ENCODE data around the gene ZBTB7C.

ZBTB7C gene

DNA sequence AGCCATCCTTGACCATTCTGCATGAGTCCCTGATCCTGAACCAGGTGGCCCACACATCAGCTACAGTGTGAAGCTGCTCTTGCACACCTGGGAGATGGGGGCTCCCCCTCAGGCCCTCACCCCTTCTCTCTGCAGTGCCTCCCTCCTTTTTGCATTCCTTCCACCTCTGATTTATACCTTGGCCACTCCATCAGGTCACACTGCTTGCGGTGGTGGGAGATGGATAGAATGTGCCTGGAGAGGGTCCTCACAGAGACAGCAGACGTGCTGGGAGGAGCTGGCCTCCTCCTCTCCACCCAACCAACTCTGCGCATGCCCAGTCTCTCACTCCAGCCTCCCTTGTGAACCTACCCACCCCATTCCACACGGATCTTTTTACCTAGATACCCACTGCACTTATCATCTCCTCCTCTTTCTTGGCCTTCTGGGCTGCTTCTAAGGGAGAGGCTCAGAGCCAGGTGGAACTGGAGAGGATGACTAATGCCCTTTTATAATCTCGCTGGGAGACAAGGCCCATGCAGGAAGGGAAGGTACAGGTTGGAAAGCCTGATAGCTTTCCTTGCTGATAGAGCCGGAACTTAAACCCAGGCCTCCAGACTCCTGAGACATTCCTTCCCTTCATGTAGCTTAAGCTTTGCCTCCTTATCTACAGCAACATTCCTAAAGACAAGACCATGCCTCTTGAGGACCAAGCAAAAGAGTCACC is 205.1 kb downstream of the ZBTB7C start:
- H3K4me3 ChIP-seq (ENCODE audit: low read depth, low read length): no peak overlapping the region
- in situ Hi-C loops (cut with HindIII; ENCODE audit: low sequenced_read_pairs): no loop called here
- DNase-seq (ENCODE audit: low read depth): no peak
- TF ChIP-seq, protein P1, sequence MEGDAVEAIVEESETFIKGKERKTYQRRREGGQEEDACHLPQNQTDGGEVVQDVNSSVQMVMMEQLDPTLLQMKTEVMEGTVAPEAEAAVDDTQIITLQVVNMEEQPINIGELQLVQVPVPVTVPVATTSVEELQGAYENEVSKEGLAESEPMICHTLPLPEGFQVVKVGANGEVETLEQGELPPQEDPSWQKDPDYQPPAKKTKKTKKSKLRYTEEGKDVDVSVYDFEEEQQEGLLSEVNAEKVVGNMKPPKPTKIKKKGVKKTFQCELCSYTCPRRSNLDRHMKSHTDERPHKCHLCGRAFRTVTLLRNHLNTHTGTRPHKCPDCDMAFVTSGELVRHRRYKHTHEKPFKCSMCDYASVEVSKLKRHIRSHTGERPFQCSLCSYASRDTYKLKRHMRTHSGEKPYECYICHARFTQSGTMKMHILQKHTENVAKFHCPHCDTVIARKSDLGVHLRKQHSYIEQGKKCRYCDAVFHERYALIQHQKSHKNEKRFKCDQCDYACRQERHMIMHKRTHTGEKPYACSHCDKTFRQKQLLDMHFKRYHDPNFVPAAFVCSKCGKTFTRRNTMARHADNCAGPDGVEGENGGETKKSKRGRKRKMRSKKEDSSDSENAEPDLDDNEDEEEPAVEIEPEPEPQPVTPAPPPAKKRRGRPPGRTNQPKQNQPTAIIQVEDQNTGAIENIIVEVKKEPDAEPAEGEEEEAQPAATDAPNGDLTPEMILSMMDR (IDR thresholded peaks at IDR 0.05; ENCODE audit: low read depth, low read length, missing control alignments): no peak

GRCh38 chr18:48203288-48203945 is 205.8 kb downstream of the ZBTB7C start:
- TF ChIP-seq, protein P1 (IDR thresholded peaks at IDR 0.05; ENCODE audit: low read depth, low read length, missing control alignments): no peak
- in situ Hi-C loops (cut with HindIII; ENCODE audit: low sequenced_read_pairs): no loop called here
- DNase-seq (ENCODE audit: low read depth): no peak
- no peak overlapping the region for H3K4me3 ChIP-seq (ENCODE audit: low read depth, low read length)

- no peak for DNase-seq (ENCODE audit: low read depth)
- TF ChIP-seq, protein P1 (IDR thresholded peaks at IDR 0.05; ENCODE audit: low read depth, low read length, missing control alignments): no peak
- H3K4me3 ChIP-seq (ENCODE audit: low read depth, low read length): no peak overlapping the region
- in situ Hi-C loops (cut with HindIII; ENCODE audit: low sequenced_read_pairs): no loop called here
Measured at GRCh38 chr18:48202350-48203260, 206.6 kb downstream of the ZBTB7C start.

- no peak for DNase-seq (ENCODE audit: low read depth)
- TF ChIP-seq, protein P1 (IDR thresholded peaks at IDR 0.05; ENCODE audit: low read depth, low read length, missing control alignments): no peak
- in situ Hi-C loops (cut with HindIII; ENCODE audit: low sequenced_read_pairs): no loop called here
- no peak overlapping the region for H3K4me3 ChIP-seq (ENCODE audit: low read depth, low read length)
Measured at GRCh38 chr18:48202006-48202348, 207.2 kb downstream of the ZBTB7C start.

DNA sequence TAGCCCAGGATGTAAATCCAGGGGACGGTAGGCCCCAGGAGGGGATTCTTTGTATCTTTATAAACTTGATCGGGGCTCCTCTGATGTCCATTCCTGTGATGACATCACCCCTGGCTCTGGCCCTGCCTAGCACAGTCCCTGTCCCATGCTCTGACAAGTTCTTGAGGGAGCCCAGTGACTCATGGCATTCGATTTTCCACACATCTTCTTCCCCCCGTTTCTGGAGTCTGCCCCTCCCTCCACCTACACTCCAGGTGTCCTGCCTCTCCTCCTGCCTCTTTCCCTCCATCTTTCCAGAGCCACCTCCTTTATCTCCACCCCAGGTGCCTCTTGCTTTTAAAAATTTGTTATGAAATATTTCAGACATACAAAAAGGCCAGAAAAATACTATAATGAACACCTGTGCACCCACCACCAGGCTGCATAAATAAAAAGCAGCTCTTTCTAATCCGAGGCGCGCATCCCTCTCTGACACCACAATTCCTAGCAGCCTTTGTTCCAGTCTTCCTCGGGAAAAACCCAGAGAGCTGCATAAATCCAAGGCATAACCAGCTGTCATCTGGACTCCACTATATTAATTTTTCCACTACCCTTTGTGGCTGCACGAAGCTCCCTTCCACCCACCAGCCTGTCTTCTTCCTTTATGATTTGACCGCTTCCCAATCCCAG is 207.7 kb downstream of the ZBTB7C start:
- in situ Hi-C loops (cut with HindIII; ENCODE audit: low sequenced_read_pairs): no loop called here
- DNase-seq (ENCODE audit: low read depth): no peak
- TF ChIP-seq, protein P1 (IDR thresholded peaks at IDR 0.05; ENCODE audit: low read depth, low read length, missing control alignments): no peak
- no peak overlapping the region for H3K4me3 ChIP-seq (ENCODE audit: low read depth, low read length)
